Glomerular visceral epithelial cell (primary cell): ENCODE data around the gene THTPA.
"Not testable (repeated sequence)": the region's sequence is repeated elsewhere in the genome, so short reads cannot be mapped to it uniquely, and the experiment has no call there.

Experiments
- DNase-seq: peaks from one replicate; pipeline ENCODE4 v3.0.0-alpha.2; 2016; ENCODE audit errors: extremely low spot score

The THTPA gene

DNA sequence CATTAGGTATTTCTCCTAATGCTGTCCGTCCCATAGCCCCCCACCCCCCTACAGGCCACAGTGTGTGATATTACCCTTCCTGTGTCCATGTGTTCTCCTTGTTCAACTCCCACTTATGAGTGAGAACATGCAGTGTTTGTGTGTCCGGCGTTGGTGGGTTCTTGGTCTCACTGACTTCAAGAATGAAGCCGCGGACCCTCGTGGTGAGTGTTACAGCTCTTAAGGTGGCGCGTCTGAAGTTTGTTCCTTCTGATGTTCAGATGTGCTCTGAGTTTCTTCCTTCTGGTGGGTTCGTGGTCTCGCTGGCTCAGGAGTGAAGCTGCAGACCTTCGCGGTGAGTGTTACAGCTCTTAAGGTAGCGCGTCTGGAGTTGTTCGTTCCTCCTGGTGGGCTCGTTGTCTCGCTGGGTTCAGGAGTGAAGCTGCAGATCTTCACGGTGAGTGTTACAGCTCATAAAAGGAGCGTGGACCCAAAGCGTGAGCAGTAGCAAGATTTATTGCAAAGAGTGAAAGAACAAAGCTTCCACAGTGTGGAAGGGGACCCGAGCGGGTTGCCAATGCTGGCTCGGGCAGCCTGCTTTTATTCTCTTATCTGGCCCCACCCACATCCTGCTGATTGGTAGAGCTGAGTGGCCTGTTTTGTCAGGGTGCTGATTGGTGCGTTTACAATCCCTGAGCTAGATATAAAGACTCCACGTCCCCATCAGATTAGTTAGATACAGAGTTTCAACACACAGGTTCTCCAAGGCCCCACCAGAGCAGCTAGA, 27.9 kb downstream of the THTPA start:
- DNase-seq: not testable (repeated sequence)

DNA sequence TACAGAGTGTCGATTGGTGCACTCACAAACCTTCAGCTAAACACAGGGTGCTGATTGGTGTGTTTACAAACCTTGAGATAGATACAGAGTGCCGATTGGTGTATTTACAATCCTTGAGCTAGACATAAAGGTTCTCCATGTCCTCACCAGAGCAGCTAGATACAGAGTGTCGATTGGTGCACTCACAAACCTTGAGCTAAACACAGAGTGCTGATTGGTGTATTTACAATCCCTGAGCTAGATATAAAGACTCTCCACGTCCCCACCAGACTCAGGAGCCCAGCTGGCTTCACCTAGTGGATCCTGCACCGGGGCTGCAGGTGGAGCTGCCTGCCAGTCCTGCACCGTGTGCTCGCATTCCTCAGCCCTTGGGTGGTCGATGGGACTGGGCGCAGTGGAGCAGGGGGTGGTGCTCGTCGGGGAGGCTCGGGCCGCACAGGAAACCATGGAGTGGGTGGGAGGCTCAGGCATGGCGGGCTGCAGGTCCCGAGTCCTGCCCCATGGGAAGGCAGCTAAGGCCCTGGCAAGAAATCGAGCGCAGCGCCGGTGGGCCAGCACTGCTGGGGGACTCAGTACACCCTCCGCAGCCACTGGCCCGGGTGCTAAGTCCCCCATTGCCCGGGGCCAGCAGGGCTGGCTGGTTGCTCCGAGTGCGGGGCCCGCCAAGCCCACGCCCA, 28.6 kb downstream of the THTPA start:
- DNase-seq: not testable (repeated sequence)

DNA sequence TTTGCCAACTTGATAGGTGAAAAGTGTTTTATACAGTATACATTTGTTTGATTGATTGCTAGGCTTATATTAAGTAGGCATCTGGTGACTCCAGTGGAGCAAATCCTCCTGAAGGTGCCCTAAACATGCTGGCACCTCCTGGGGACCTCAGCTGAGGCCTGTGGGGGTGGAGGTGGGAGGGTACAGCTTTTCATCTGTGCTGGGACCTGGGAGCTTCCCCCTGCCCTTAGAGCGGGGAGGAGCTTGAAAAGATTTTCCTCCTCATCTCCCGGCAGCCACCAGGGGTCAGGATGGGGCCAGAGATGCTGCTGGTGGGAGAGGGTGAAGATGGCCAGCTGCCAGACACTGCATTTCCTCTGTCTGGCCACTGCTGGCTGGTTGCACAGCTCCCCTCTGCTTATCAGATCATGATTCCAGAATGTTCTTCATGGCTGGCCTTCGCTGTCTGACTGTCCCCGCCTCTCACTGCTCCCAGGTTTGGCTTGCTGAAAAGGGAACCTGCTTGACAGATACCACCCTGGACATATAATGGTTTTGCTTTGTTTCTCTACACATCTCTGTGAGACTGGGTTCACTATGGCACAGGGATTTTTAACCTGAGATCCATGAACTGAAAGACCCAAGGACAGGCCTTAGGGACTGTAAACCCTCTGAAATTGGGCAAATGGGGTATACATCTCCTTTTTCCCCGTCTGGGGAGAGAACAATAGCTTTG, 33.0 kb downstream of the THTPA start:
- peak; percentile 91 for DNase-seq

DNA sequence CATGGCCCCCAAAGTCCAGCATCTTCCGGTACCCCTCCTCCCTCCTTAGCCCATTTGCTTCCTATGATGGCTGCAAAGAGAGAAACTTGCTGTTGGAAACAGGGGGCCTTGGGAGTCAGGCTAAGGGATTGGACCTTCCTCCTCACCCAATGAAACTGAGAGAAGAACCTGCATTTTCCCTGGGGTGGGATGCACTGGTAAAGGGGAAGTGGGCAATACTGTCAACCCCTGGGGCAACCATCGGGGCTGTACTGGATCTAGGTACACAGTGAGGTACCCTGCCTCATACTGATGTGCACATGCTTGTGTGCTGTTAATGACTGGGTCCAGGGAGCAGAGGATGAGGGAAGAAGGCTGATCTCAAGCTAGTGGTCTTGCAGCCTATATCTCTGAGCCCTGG, 33.5 kb downstream of the THTPA start:
- no peak for DNase-seq

DNA sequence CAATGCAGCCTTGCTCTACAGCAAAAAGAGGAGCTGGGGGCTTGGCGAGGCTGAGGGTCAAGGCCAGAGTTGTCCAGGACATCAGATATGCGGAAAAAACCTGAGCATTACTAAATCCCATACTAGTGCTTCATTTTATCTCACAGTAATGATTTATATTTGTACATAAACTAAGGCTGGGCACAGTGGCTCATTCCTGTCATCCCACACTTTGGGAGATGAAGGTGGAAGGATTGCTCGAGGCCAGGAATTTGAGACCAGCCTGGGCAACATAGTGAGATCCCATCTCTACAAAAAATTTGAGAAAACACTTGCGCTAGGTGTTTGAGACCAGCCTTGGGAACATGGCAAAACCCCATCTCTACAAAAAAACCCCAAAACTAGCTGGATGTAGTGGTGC, 34.1 kb downstream of the THTPA start:
- DNase-seq: no peak

DNA sequence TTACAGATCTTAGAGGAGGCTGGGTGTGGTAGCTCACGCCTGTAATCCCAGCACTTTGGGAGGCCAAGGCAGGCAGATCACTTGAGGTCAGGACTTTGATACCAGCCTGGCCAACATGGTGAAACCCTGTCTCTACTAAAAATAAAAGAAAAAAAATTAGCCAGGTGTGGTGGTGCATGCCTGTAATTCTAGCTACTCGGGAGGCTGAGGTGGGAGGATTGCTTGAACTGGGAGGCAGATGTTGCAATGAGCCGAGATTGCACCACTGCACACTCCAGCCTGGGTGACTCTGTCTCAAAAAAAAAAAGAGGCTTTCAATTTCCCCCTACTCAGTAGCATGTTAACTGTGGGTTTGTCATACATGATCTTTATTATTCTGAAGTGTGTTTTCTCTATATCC, 38.1 kb downstream of the THTPA start:
- not testable (repeated sequence) for DNase-seq

DNA sequence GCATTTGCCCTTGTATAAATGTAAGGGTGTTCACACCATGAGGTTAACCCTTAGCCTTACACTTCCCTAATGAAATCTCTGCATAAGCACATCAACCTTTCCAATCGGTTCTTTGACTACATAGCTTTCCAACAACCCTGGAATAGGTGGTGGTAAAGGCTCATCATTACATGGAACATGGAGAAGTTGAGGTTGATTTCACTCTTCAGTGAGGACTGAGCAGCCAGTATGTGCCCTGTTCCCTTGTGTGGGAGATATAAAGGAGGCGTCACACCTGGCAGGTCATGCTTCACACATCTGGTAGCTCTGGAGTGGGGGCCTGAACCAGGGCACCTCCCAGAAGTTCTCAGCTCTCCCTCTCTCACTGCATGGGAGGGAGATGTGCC, 44.2 kb downstream of the THTPA start:
- DNase-seq: no peak

DNA sequence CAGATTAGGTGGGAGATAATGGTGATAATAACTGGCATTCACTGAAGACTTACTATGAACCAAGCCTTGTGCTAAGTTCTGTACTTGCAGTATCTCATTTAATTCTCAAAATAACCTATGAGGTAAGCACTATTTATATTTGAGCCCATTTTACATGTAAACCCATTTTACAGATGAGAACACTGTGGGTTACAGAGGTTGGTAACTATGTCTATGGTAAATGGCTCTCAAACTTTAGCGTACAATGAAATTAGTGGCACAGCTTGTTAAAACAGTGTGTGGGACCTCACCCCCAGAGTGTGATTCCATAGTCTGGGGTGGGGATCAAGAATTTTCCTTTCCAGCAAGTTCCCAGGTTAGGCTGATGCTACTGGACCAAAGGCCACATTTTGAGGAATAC, 44.7 kb downstream of the THTPA start:
- no peak for DNase-seq

DNA sequence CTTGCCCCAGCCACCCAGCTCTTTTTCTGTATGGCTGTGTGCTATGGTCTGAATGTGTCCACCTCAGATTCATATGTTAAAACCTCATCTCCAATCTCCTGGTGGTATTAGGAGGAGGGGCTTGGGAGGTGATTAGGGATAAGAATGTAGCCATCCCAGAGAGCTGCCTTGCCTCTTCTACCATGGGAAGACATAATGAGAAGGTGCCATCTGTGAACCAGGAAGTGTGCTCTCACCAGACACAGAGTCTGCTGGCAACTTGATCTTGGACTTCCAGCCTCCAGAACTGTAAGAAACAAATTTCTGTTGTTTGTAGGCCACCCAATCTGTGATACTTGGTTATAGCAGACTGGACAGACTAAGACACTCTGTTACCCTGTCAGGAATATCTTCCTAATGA, 45.4 kb downstream of the THTPA start:
- no peak for DNase-seq

DNA sequence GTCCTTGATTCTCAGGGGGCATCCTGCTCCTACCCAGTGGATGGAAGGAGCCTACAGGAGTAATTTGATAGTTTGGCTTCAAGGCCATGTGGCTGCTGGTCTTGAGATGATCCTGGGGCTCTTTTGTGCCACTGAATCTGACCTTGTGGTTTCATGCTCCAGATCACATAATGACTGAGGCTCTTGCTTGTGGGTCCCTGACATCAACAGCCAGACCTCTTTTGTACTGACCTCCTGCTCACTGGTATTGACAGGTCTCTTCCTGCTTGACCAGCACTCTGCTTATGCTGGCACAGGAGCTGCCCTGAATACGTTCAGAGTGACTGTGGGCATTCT, 45.7 kb downstream of the THTPA start:
- DNase-seq: peak; percentile 60

DNA sequence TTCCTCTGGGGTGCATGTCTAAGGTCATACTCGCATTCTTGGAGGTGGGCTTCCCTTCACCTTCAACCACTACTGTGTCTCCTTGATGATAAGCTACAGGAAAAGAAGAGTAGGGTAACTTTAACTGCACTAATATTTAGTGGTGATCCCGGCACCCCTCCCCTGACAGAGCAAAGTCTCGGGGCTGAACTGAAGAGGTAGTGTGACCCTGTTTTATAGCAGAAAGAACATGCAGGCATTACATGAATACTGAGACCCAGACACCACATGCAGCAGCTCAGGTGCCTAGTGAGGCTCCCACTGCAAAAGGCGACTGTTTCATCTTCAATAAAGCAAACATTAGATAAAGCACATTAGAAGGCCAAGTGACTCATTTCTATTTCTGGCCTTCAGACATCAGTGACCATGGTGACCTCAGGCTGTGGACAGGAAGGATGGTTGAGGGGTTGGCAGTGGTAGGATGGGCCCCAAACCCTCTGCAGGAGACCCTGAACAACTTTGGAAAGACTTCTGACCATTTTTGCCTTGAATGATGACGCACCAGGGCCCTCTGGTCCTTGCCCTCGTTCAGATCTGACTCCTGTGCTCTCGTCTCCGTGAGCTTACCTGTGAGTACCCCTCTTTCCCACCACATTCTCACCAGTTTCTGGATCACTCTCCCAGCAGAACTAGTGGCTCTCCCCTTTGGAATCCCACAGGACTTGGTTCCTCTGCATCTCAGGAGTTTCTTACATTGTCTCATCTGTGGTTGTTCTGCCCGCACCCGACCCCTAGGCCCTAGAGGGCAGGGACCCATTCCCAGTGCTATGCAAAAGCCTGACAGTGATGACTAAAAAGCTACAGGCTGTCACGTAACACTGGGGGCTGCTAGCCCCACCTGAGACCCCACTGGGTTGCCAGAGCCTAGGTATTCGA, 46.4 kb downstream of the THTPA start:
- DNase-seq: peak; percentile 20

DNA sequence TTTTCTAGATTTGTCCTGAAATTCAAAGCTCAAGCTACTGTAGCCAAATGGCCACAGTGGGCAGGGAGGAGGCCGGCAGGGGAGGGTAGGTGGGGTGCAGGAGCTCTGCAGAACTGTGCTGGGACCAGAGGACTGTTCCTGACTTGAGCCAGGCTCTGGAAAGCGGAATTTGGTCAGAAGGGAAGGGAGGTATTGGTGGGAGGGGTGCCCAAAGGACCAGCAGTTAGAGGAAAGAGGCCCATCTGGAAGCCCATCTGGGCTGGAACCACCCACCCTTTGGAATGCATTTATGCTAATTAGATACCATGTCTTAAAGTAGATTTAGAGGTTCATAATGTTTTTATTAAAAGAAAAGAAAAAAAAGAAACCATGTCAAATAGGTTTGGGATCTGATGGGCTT, 47.0 kb downstream of the THTPA start:
- no peak for DNase-seq

DNA sequence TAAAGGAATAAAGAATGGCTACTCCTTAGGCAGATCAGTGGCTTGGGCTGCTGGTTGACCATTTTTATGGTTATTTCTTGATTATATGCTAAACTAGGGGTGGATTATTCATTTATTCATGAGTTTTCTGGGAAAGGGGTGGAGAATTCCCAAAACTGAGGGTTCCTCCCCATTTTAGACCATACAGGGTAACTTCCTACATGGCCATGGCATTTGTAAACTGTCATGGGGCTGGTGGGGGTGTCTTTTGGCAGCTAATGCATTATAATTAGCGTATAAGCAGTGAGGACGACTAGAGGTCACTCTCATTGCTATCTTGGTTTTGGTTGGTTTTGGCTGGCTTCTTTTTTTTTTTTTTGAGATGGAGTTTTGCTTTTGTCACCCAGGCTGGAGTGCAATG, 48.1 kb downstream of the THTPA start:
- DNase-seq: no peak

DNA sequence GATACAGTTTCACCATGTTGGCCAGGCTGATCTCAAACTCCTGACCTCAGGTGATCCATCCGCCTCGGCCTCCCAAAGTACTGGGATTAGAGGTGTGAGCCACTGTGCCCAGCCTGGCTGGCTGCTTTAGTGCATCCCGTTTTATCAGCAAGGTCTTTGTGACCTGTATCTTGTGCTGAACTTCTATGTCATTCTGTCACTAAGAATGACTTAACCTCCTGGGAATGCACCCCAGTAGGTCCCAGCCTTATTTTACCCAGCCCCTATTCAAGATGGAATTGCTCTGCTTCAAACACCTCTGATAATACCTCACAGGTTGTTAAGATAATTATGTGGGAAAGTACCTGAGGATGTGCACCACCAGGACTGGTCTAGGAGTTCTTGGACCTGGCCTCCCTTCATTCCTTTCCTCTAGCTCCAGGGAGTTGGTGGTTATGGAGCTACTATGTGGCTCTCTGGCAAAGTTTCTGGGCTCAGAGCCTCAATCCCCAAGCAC, 48.7 kb downstream of the THTPA start:
- no peak for DNase-seq

DNA sequence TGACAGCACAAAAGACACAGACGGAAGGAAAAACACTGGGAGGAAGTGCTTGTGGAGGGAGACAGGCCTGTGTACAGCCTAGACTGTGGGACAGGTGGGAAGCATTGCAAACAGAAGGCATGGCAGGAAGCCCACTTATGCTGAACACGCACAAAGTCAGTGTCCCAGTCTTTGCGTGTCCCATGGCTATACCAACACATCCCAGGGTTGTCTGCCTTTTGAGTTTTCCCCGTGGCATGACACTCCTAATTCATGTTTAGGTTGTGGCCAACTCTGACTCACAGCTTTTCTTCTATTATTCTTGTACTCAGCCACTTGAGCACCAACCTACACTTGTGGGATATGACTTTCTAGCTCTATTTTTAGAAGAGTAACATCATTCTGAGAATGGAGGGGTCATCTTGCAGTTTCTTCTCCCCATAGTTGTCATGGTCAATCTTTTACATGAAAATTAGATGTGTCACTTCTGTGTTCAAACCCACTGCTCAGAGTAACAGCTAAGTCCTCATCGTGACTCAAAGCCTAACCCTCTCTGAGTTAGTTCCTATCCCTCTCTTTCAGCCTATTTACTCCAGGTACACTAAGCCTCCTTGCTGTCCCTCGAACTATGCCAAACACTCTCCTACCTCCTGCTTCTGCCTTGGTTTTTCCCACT, 50.0 kb downstream of the THTPA start:
- DNase-seq: peak; percentile 29

DNA sequence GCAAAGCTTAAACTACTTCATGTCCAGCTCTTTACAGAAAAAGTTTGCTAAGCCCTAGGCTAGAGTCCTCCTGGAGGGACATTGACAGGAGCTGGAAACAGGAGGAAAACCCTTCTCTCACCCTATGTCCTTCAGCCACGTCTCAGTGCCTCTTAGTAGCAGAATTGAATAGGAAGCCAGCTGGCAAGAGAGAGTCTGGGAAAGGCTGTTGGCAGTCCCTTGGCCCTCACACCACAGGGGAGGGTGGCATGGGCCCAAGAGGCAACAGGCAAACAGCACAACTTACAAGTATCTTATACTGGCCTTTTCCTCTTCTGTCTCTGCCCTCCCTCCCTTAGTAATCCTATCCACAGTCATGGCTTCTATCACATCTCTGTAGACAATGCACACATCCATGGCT, 52.4 kb downstream of the THTPA start:
- DNase-seq: no peak

DNA sequence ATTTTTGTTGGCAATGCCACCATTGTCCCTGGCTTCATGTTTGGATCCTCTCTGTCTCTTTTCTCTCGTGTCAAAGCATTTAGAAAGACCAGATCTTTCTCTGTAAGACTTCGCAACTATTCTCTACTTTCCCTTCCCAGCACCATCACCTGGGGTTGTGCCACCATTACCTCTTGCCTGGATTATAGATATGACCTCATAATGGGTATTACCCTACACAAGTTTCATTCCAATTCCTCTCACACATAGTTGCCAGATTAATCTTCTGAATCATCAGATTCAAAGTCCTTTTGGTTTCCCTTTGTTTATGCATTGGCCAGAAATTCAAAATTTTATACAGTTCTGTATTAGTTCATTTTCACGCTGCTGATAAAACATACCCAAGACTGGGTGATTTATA, 52.9 kb downstream of the THTPA start:
- no peak for DNase-seq

DNA sequence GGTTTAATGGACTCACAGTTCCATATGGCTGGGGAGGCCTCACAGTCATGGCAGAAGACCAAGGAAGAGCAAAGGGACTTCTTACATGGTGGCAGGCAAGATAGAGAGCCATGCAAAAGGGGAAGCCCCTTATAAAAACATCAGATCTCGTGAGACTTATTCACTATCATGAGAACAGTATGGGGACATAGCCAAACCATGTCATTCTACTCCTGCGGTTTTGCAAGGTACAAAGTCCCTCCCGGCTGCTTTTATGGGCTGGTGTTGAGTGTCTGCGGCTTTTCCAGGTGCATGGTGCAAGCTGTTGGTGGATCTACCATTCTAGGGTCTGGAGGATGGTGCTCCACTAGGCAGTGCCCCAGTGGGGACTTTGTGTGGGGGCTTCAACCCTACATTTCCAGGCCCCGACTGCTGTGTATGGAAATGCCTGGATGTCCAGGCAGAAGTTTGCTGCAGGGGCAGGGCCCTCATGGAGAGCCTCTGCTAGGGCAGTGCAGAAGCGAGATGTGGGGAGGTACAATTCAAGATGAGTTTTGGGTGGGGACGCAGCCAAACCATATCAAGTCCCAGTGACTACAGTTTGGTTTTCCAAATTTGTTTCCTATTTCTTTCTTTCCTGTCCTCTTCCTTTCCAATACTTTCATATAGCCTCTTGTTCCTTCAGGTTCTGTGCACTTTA, 53.5 kb downstream of the THTPA start:
- DNase-seq: not testable (repeated sequence)
